Skin of body (tissue), 2 donors: ENCODE data around the gene RHOC. TPM values are rescaled to one million over a fixed set of nuclear protein-coding genes. Genes with fewer than 3 reads are reported as not detected.

Source experiments
- DNase-seq: peaks from one replicate; lab custom pipeline; 2025; lab: John Stamatoyannopoulos, UW
- total RNA-seq: library from RNA; depleted of rRNA; stranded (reverse); fragments of >200 nt; gene quantifications from one replicate; pipeline ENCODE4 v1.2.3, GENCODE V29; 2014

RHOC gene
- total RNA-seq, 1 donor from 2014 or later, result 108 TPM

- DNase-seq, result no peak
Measured at GRCh38 chr1:112702067-112702395, 4.9 kb downstream of the RHOC start.

GRCh38 chr1:112701227-112702066 lies 5.5 kb downstream of the RHOC start:
- no peak for DNase-seq

- DNase-seq, result peak; percentile 99
Measured at GRCh38 chr1:112700290-112701226, 6.4 kb downstream of the RHOC start.

DNA sequence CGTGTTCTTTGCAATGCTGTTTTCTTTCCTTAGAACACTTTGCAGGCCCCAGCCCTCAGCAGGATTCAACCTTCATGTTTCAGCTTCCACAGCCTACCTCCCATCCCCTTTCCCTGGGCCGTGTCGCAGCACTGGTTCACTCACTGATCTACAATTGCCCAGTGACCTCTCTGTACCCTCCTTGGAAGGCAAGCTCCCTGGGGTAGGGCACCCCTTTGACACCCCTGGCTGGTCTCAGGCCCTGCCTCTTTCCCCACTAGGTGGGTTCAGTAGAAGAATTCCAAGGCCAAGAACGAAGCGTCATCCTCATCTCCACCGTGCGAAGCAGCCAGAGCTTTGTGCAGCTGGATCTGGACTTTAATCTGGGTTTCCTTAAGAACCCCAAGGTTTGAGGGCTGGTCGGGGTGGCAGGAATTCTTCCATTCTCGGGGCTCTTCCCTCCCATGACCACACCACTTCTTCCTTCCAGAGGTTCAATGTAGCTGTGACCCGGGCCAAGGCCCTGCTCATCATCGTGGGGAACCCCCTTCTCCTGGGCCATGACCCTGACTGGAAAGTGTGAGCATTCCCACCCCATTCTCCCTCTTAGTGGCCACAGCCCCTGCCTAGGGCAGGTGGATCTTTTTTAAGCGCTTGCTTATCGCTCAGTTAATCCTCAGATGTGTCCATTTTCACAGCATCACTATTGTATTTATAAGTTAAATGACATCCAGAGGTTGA lies 7.3 kb downstream of the RHOC start:
- no peak for DNase-seq

DNA sequence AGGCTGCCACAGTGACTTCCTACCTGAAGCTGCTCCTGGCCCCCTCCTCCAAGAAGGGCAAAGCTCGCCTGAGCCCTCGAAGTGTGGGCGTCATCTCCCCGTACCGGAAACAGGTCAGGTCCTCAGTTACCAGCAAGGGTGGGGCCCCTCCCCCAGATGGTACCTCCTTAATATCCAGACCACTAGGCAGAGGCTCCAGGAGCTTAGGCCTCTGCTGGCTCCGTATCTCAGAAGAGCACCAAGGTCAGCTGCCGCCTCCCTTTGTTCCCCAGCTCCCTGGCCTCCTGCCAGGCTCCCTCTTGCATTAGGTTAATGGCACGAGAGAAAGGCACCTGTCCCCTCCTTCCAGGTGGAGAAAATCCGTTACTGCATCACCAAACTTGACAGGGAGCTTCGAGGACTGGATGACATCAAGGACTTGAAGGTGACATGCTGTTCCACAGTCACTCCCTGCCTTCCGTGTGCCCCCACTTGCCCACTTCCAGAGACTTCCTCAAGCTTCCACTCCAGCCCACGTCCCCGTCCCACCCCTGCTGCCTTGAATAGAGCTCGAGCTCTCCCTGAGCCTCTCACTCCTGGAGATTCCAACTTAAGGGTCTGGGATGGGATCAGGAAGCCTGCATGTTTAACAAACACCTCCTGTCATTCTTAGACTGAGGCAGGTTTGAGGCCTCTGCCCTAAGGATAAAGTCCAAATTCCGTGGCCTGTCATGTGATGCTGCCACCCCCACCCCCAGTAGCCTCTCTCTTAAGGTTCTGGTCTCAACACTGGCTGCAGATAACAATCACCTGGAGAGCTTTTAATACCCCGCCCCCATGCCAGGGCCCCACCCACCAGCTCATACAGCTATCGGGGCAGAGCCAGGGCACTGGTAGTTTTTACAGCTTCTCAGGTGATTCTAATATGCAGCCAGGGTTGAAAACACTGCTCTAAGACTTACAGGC lies 8.3 kb downstream of the RHOC start:
- no peak for DNase-seq

DNA sequence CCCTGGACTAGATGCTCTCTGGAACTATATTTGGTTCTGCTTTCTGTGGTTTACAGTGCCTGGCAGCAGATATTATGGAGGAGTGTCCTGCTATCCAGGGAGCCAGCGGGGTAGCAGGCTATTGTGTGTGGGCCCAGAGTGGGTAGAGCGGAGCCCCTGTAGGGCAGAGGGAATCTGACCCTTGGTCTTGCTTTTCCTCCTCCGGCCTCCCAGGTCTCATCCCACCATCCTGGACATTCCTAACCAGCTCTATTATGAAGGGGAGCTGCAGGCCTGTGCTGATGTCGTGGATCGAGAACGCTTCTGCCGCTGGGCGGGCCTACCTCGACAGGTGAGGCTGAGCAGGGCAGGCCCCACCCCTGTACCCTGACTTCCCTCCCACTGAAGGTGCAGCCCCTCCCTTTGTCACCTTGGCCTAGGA lies 9.1 kb downstream of the RHOC start:
- no peak for DNase-seq

DNA sequence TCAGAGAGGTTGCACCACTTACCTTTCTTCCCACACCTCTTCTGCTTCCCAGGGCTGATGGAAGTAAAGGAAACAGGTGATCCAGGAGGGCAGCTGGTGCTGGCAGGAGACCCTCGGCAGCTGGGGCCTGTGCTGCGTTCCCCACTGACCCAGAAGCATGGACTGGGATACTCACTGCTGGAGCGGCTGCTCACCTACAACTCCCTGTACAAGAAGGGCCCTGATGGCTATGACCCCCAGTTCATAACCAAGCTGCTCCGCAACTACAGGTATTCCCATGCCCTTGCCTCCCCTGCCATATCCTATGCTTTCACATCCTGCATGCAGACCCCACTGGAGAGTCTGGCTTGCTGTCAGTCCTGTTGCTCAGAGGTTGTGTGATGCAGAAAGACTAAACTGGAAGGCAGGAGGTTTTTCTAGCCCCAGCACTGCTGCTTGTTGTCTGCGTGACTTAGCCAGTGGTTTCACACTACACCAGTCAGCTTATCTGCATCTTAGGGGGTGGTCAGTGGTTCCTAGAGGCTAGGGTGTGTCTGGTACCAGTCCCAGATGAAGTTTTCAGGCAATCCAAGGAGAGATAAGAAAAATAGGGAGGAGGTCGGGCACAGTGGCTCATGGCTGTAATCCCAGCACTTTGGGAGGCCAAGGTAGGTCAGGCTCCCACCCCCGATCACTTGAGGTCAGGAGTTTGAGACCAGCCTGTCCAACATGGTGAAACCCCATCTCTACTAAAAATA lies 10.2 kb downstream of the RHOC start:
- no peak for DNase-seq

DNA sequence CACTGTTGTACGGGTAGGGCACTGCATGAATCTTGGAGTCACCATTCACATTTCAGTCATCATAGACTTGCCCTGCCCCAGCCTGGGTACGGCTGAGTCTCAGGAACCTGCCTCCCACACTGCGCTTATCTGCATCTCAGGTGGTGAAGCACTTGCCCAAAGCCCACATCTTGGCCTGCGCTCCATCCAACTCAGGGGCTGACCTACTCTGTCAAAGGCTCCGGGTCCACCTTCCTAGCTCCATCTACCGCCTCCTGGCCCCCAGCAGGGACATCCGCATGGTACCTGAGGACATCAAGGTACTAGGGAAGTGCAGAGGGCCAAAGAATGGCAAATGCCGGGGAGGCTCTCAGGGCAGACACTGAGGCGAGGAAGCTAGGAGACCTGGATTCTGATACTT lies 11.7 kb downstream of the RHOC start:
- DNase-seq, result no peak

DNA sequence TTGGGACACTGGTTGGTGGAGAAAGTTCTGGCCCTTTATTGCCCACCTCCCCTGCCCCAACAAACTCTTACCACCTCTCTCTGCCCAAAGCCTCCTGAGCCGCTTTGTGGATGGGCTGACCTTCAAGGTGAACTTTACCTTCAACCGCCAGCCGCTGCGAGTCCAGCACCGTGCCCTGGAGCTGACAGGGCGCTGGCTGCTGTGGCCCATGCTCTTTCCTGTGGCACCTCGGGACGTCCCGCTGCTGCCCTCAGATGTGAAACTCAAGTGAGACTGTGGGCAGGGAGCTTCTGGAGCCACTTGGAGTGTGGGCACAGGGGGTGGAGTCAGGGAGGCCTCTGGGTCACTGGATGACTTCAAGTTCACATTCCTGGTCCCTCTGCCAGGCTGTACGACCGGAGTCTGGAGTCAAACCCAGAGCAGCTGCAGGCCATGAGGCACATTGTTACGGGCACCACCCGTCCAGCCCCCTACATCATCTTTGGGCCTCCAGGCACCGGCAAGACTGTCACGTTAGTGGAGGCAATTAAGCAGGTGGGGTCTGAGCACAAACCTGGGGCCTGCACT lies 12.5 kb downstream of the RHOC start:
- no peak for DNase-seq

GRCh38 chr1:112693821-112694220 lies 13.1 kb downstream of the RHOC start:
- no peak for DNase-seq

- no peak for DNase-seq
Measured at GRCh38 chr1:112692681-112693080, 14.2 kb downstream of the RHOC start.

GRCh38 chr1:112689842-112690237 lies 17.1 kb downstream of the RHOC start:
- no peak for DNase-seq

DNA sequence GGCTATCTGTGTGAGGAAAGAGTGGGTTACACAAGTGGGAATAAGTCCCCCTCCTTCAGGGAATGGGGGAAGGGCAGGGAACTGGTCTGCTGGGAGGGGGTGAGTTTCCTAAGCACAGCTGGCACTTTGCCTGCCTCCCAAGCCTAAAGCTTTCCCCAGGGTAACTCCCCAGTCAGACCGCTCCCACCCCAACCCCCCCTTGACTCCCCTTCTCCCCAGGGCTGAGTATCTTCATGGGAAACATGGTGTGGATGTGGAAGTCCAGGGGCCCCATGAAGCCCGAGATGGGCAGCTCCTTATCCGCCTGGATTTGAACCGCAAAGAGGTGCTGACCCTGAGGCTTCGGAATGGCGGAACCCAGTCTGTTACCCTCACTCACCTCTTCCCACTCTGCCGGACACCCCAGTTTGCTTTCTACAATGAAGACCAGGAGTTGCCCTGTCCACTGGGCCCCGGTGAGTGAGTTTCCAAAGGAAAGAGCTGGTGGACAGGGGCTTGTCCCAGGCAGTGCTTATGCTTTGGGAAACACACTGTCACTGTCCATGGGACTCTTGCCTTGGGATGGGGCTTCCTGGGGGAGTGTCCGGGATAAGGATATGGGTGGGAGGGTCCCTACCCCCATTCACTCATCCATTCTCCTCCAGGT lies 17.6 kb downstream of the RHOC start:
- DNase-seq, result no peak

DNA sequence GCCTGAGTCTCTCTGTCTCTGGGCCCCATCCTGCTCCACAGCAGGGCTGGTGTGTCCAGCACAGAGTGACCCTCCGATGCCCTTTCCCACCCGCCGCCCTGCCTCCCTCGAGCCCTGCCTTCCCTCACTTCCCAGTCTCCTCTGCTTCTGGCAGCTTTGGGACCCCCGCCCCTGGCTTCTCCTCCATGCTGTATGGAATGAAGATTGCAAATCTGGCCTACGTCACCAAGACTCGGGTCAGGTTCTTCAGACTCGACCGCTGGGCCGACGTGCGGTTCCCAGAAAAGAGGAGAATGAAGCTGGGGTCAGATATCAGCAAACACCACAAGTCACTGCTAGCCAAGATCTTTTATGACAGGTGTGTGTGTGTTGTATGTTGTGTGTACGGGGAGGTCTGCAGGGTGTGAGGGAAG lies 18.1 kb downstream of the RHOC start:
- peak; percentile 23 for DNase-seq

GRCh38 chr1:112687785-112688496 lies 19.0 kb downstream of the RHOC start:
- no peak for DNase-seq

GRCh38 chr1:112687361-112687760 lies 19.6 kb downstream of the RHOC start:
- no peak for DNase-seq

DNA sequence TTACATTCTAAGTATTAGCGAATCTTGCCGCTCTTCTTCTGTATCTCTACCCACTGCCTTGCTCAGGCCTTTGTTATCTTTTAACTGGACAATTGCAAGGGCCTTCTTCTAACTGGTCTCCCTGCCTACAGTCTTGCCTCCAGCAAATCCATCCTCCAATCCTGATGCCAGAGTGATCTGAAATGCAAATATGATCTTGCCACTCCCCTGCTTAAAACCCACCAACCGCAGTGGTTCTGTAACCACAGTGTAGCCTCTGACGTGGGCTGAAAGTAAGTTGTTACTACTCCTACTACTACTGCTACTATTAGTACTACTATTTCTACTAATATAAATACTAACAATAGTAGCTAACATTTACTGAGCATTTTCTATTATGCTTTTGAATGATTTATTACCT lies 20.1 kb downstream of the RHOC start:
- DNase-seq, result no peak

GRCh38 chr1:112686417-112686816 lies 20.5 kb downstream of the RHOC start:
- no peak for DNase-seq
